Hematopoietic multipotent progenitor cell treated with erythropoietin and hydrocortisone succinate and interleukin-3 and kit ligand, for 17 days (in vitro differentiated cells): ENCODE results near the gene ULBP3.
"Not testable (repeated sequence)": the region's sequence is repeated elsewhere in the genome, so short reads cannot be mapped to it uniquely, and the experiment has no call there.

ENCODE experiments used
- DNase-seq: peaks from one replicate; pipeline ENCODE4 v3.0.0-alpha.2; 2015; ENCODE audit warnings: low spot score

Gene ULBP3

GRCh38 chr6:150043096-150043495 lies 25.8 kb downstream of the ULBP3 start:
- no peak for DNase-seq

DNA sequence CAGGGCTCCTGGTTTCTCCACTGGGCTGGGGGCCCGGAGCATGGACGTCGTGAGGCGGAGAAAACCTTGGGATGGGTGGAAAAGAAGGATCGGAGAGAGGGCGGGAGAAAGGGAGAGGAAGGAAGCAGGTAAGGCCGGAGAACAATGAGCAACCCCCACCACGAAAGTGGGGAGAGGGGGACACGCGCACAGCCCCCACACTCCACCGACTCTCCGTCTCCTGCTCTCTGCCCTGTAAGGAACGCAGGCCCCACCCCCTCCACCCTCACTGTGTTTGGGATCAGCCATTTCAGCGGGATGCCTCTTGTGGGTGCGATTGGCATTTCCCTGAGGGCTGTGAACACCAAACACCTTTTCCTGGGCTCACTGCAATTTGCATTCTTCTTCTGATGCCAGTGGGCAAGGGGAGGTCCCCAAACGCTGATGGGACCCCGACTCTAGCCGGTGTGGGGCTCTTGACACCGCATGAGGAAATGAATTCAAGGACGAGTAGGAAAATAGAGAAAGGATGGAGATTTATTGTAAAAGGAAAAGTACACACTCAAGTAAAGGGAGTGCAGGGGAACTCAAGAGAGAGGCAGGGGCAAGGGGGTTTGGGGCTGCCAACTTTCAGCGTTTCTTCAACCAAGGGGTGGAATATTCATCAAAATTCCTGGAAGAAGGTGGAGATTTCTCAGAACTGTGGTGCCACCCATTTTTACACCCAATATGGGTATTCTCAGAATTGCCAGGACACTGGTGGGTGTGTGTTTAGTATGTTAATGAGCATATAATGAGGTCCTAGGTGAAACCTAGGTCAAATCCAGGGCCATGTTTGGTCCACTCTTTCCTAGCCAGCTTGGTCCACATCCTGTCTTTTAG lies 30.5 kb downstream of the ULBP3 start:
- DNase-seq = no peak

DNA sequence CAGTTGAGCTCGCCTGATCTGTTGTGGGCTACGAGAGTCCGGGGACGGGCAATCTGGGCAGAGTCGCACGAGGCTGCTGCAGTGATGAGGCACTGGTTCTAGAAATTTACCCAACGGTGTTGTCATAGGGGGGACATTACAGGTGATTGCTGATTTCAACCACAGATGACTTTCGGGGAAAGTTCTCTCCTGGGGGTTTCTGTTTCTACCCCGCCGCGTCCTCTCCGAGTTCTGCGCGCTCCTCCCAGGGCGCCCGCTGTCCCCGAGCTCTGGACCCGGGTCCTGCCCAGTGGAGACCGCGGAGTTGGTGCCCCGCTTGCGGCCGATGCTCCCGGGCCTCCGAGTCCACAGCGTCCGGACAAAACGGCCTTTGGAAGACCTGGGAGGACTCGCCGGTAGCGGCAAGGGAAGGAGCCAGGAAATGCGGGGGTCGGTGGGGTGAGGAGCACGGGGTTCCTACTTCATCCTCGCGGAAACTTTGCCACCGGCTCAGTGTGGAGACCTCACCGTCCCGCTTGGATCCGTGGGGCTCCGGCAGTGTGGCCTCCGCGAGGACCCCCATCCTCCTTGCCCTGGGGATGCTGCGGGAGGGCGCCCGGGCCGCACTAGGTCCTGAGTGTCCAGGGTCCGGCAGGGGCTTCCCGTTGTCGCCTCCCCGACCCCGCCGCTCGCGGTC lies 31.3 kb downstream of the ULBP3 start:
- DNase-seq = no peak

GRCh38 chr6:150036081-150036480 lies 32.8 kb downstream of the ULBP3 start:
- no peak for DNase-seq

DNA sequence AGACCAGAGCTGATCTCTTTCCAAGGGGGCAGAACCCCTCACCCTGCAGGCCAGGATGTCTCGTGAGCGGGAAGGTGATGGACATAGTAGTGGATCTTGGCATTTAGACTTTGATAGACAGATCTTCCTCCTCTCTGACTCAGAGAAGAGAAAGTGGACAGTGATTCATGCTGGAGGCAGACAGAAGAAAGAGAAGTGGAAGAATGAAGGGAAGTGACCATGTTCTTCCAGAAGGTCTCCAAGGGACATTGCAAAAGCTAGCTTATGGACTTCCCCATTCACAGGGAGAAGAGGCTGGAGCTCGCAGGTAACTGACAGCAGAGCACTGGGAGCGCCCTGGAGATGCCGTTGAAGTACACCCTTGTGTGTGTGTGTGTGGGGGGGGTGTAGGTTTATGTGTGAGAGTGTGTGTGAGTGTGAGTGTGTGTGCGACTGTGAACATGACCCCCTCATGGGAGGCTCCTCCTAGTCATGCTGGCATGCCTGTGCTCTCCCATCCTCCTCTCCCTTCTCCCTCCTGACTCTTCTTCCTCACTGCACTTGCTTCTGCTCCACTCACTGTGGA lies 35.6 kb downstream of the ULBP3 start:
- DNase-seq = no peak

GRCh38 chr6:150032598-150032997 lies 36.3 kb downstream of the ULBP3 start:
- DNase-seq = no peak

GRCh38 chr6:150030611-150031010 lies 38.3 kb downstream of the ULBP3 start:
- DNase-seq = no peak

DNA sequence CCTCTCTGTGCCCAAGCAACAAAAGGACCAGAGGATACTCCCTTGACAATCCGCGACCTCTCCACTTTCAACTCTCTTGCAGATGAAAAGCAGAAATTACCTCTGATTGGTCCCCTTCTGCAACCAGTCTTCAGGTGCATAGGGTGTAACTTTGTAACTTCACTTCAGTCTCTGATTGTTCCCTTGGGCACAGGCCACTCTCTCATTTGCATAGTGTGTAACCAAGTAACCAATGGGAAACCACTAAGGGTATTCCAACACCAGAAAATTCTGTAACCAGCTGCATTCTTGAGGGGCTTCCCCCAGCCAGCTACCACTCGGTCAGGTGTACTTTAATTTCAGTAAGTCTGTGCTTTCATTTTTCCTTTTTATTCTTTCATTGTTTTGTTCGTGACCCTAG lies 39.2 kb downstream of the ULBP3 start:
- no peak for DNase-seq

- DNase-seq = no peak
These were observed 39.6 kb downstream of the ULBP3 start for GRCh38 chr6:150029276-150029675.

GRCh38 chr6:150028799-150029198 lies 40.1 kb downstream of the ULBP3 start:
- no peak for DNase-seq

GRCh38 chr6:150027806-150028565 lies 40.9 kb downstream of the ULBP3 start:
- DNase-seq = no peak

DNA sequence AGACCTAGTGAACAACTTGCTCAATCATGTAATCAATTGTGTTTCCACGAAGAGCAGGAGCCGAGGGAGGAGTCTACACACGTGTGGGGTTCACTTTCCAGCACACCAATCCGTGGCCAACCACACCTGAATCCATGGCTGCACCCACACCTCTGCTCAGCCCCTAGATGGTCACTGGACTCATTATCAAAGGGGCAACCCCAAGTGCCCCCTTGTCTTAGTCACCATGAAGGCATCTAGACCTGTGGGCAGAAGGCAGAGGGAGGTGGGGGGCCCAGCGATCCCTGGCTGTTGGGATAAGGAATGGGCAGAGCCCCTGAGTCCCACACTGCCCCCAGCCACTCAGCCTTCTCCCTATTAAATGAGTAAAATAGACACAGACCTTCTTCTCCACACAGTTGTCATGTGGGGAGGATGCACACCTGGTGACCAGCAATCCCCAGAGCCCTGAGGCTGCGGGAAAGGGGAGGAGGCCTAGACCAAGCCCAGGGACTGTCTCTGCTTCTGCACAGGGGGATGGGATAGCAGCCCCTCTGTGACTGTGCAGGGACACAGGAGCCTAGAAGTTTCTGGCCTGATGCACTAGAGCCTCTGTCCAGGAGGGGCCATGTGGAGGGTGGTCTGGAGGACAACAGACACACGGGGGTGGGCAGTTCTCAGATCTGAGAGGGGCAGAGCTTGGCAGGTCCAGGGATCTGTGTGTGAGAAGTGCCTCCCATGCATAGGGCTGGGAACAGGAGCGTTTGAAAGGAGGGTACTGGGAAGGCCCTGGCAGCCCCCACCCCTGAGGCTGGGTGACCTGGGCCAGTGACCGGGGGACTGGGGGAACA lies 41.7 kb downstream of the ULBP3 start:
- DNase-seq = no peak

DNA sequence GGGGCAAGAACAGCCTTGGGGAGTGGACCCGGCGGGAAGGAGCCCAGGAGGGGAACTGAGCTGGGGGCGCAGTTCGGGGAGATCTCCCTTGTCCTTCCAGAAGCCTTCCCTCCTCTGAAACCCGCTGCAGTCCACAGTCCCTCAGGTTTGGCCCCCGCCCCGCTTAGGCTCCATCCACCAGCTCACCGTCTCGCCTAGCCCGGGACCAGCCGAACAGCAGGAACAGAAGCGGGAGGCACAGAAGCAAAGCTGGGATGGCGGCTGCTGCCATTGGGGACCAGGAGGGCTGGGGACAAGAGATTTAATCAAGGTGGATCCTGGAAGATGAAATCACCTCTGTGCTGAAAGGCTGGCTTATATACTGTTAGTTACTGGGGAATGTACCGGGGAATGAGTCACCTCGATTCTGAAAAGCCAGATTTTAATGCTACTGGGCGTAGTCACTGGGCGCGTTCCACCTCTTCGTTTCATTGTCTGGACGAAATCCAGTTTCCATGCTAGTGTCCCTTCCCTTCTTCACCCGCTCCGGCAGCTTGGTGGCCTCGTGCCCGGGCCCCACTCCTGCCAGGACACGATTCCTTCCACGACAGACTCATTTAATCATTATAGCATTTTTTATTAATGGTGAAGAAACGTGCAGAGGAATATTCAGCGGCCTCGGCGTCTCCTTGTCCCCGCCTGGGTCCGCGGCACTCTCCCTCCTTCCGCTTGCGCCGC lies 43.6 kb downstream of the ULBP3 start, which contains the start of gene RAET1L:
TSS of gene RAET1L (minus strand) at position 332 of the 717 bp plus-strand sequence. CDS start at position 271, 61 bp downstream.
- DNase-seq = no peak

GRCh38 chr6:150024646-150025155 lies 44.2 kb downstream of the ULBP3 start:
- no peak for DNase-seq

- not testable (repeated sequence) for DNase-seq
These were observed 44.9 kb downstream of the ULBP3 start for GRCh38 chr6:150024021-150024420.

GRCh38 chr6:150021870-150022269 lies 47.1 kb downstream of the ULBP3 start:
- not testable (repeated sequence) for DNase-seq

DNA sequence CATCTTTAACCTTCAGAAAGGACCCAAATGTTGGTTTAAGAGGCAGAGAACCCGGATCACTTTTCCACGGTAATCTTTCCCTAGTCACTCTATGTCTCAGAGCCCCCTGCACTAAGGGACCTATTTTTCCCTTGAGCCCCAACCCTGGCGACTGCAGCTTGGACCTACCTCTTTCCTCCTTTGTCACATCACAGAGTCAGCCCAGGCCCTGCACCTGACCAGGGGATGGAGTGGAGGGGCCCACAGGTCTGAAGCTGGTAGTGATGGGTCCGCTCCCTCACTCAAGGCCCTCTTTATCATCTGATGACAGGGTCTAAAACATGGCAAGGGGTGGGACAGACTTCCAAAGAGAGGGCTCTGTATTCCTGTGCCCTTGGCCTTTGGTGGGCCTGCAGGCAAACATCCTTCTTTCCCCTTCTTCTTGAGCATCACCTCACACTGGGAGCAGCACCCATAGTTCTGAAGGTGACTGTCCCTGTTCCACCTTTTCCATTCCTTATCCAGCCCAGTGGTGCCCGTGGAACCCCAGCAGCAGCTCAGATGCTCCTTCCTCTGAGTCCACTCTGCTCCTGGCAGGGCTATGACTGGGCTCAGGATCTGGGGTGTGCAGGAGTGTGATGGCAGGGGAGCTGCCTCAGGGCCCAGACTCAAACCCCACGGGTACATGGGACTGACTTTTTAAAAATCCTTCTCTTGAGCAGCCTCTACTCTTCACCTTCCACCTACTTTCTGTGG lies 49.9 kb downstream of the ULBP3 start:
- no peak for DNase-seq

GRCh38 chr6:150017186-150017521 lies 51.8 kb downstream of the ULBP3 start:
- DNase-seq = not testable (repeated sequence)

DNA sequence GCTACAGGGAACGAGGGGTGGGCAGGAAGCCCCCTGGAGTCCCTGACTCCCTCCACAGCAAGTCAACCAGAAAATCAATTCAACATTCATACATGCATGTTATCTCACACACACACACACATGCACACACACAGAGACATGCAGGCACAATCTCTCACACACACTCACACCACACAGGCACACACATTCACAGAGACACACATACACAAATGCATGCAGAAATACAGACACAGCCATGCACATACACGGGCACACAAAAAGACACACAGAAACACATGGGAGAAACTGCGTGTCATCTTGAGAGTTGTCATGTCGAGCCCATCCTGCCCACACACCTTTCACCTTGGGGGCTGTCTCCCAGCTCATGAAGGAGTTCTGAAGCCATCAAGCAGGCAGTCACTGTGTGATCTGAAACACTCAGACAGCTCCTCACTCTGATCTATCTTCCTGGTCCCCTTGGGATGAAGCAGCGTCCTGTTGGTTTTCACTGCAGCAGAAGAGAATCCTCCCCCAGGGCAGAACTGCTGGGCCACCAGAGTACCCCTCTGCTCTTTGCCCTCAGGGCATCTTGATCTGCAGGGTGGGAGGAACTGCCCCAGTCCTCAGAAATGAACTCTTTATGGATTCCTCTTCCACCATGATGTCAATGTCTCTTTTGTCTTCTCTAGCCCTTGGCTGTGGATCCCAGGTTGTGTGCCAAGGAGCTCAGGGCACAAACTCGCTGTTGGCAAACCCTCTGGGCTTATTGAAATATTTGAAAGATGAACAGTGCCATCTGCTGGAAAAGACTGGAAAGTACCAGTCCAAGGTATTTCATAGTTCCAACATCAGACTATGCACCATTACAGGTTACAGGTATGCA lies 52.4 kb downstream of the ULBP3 start:
- peak; percentile 80 for DNase-seq
